Neural cell (in vitro differentiated cells): ENCODE results near the gene HIRIP3. TPM values are rescaled to one million over a fixed set of nuclear protein-coding genes. Genes with fewer than 3 reads are reported as not detected.

Experiments
- H2AFZ ChIP-seq: fragments of 200-600, 300-800 bp; sonication (generic), shearing (Covaris generic); 2 replicates; pipeline ENCODE4 v1.6.0; 2014; ENCODE audit warnings: low read depth, mild to moderate bottlenecking, antibody characterized with exemption, low read length, moderate library complexity
- H3F3A ChIP-seq: fragments of 200-600 bp; shearing (Covaris generic); 2 replicates; pipeline ENCODE4 v1.6.1; 2016; ENCODE audit warnings: mild to moderate bottlenecking, moderate library complexity, mixed read lengths, antibody characterized with exemption, low read length; ENCODE audit not compliant: insufficient read depth, poor library complexity, severe bottlenecking
- H3K27ac ChIP-seq: fragments of 200-600, 300-800 bp; sonication (generic), shearing (Covaris generic); 2 replicates; pipeline ENCODE4 v1.5.1; 2014; ENCODE audit warnings: mild to moderate bottlenecking, low read length, moderate library complexity
- H3K27me3 ChIP-seq: fragments of 300-800, 200-600 bp; sonication (generic), shearing (Covaris generic); 2 replicates; pipeline ENCODE4 v1.6.0; 2014; ENCODE audit warnings: mild to moderate bottlenecking, low read depth, low read length, moderate library complexity; ENCODE audit not compliant: insufficient read depth
- H3K36me3 ChIP-seq: fragments of 300-800, 200-600 bp; sonication (generic), shearing (Covaris generic); 2 replicates; pipeline ENCODE4 v1.5.1; 2014; ENCODE audit warnings: mild to moderate bottlenecking, antibody characterized with exemption, low read length, moderate library complexity; ENCODE audit not compliant: insufficient read depth
- H3K4me2 ChIP-seq: fragments of 300-800, 200-600 bp; sonication (generic), shearing (Covaris generic); 2 replicates; pipeline ENCODE4 v1.6.0; 2014; ENCODE audit warnings: mild to moderate bottlenecking, low read length
- H3K4me3 ChIP-seq: fragments of 300-800, 200-600 bp; sonication (generic), shearing (Covaris generic); 2 replicates; pipeline ENCODE4 v1.5.1; 2014; ENCODE audit warnings: mild to moderate bottlenecking, low read length, moderate library complexity
- H3K79me2 ChIP-seq: fragments of 200-600 bp; shearing (Covaris generic); replicated peaks from 2 replicates; pipeline ENCODE4 v1.6.0; 2014; ENCODE audit warnings: mild to moderate bottlenecking, low read length, moderate library complexity; ENCODE audit not compliant: insufficient read depth
- H3K9ac ChIP-seq: fragments of 300-800, 200-600 bp; sonication (generic), shearing (Covaris generic); 2 replicates; pipeline ENCODE4 v1.6.1; 2016; ENCODE audit warnings: mild to moderate bottlenecking, low read length, mixed read lengths
- H3K9me2 ChIP-seq: fragments of 200-600 bp; shearing (Covaris generic); 2 replicates; pipeline ENCODE4 v1.6.1; 2016; ENCODE audit warnings: mild to moderate bottlenecking, low read length, mixed read lengths; ENCODE audit not compliant: insufficient read depth
- H3K9me3 ChIP-seq: fragments of 200-600, 300-800 bp; sonication (generic), shearing (Covaris generic); 2 replicates; pipeline ENCODE4 v1.6.1; 2016; ENCODE audit warnings: mild to moderate bottlenecking, mixed run types, low read length, moderate library complexity, mixed read lengths
- H4K20me1 ChIP-seq: fragments of 200-600 bp; shearing (Covaris generic); 2 replicates; pipeline ENCODE4 v1.6.1; 2016; ENCODE audit warnings: mild to moderate bottlenecking, mixed run types; ENCODE audit not compliant: insufficient read depth
- EP300 ChIP-seq: fragments of 450-650 bp; conservative IDR thresholded peaks from 2 replicates; pipeline ENCODE4 v1.6.1; 2014; ENCODE audit warnings: antibody characterized with exemption, mild to moderate bottlenecking, moderate library complexity; ENCODE audit not compliant: poor library complexity, severe bottlenecking
- MXI1 ChIP-seq: fragments of 450-650 bp; conservative IDR thresholded peaks from 2 replicates; pipeline ENCODE4 v1.6.1; 2014; ENCODE audit warnings: antibody characterized with exemption, mild to moderate bottlenecking; ENCODE audit not compliant: poor library complexity, severe bottlenecking
- POLR2AphosphoS5 ChIP-seq: IDR thresholded peaks from 2 replicates; pipeline ENCODE4 v1.6.1; 2012
- RAD21 ChIP-seq: fragments of 450-650 bp; conservative IDR thresholded peaks from 2 replicates; pipeline ENCODE4 v1.6.1; 2014; ENCODE audit warnings: antibody characterized with exemption, mild to moderate bottlenecking, moderate library complexity
- SMC3 ChIP-seq: fragments of 450-650 bp; conservative IDR thresholded peaks from 2 replicates; pipeline ENCODE4 v1.6.1; 2014; ENCODE audit warnings: antibody characterized with exemption, mild to moderate bottlenecking, moderate library complexity; ENCODE audit not compliant: poor library complexity
- TAF1 ChIP-seq: IDR thresholded peaks from 2 replicates; pipeline ENCODE4 v1.6.1; 2012; ENCODE audit warnings: low read depth
- polyA plus RNA-seq: library from polyadenylated mRNA; depleted of rRNA; stranded (reverse); fragments of >200 nt; gene quantifications from 2 replicates; pipeline ENCODE4 v1.2.3, GENCODE V29; 2014
- TF ChIP-seq, protein P1 (sequence below): fragments of 450-650 bp; IDR thresholded peaks from 2 replicates; pipeline ENCODE4 v1.5.1; 2014; ENCODE audit warnings: antibody characterized with exemption, mild to moderate bottlenecking, moderate library complexity; ENCODE audit not compliant: poor library complexity, severe bottlenecking

Gene HIRIP3
- polyA plus RNA-seq, 1 donor from 2014 or later = 51.2 TPM

GRCh38 chr16:30009085-30009862 is 13.9 kb upstream of the HIRIP3 start:
- Histone ChIP-seq H3K79me2 (no peaks in the 10 kb centered on the region), H3K9ac (peak overlapping the region; percentile 62), H3K4me2 (no peak overlapping the region), H3K4me3 (peak overlapping the region; percentile 82), H2AFZ (no peak overlapping the region), H4K20me1 (no peaks in the 10 kb centered on the region), H3F3A (no peaks in the 10 kb centered on the region), H3K27ac (no peak overlapping the region), H3K9me3 (no peaks in the 10 kb centered on the region), H3K36me3 (no peaks in the 10 kb centered on the region), H3K27me3 (no peaks in the 10 kb centered on the region), H3K9me2 (no peaks in the 10 kb centered on the region)
- TF ChIP-seq POLR2AphosphoS5 = no peak
- no peak for TF ChIP-seq TAF1
- TF ChIP-seq EP300 = no peak
- TF ChIP-seq MXI1 = no peak
- TF ChIP-seq RAD21 = no peak

- Histone ChIP-seq H3K4me2 (no peak overlapping the region), H3K27me3 (no peaks in the 10 kb centered on the region), H3F3A (no peaks in the 10 kb centered on the region), H3K9me2 (no peaks in the 10 kb centered on the region), H3K9ac (no peak overlapping the region), H3K79me2 (no peaks in the 10 kb centered on the region), H4K20me1 (no peaks in the 10 kb centered on the region), H2AFZ (no peak overlapping the region), H3K27ac (no peak overlapping the region), H3K36me3 (no peaks in the 10 kb centered on the region), H3K9me3 (no peaks in the 10 kb centered on the region), H3K4me3 (no peak overlapping the region)
- no peak for TF ChIP-seq SMC3
- TF ChIP-seq, protein P1, sequence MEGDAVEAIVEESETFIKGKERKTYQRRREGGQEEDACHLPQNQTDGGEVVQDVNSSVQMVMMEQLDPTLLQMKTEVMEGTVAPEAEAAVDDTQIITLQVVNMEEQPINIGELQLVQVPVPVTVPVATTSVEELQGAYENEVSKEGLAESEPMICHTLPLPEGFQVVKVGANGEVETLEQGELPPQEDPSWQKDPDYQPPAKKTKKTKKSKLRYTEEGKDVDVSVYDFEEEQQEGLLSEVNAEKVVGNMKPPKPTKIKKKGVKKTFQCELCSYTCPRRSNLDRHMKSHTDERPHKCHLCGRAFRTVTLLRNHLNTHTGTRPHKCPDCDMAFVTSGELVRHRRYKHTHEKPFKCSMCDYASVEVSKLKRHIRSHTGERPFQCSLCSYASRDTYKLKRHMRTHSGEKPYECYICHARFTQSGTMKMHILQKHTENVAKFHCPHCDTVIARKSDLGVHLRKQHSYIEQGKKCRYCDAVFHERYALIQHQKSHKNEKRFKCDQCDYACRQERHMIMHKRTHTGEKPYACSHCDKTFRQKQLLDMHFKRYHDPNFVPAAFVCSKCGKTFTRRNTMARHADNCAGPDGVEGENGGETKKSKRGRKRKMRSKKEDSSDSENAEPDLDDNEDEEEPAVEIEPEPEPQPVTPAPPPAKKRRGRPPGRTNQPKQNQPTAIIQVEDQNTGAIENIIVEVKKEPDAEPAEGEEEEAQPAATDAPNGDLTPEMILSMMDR = no peak
These were observed 12.0 kb upstream of the HIRIP3 start for GRCh38 chr16:30007378-30007895.

DNA sequence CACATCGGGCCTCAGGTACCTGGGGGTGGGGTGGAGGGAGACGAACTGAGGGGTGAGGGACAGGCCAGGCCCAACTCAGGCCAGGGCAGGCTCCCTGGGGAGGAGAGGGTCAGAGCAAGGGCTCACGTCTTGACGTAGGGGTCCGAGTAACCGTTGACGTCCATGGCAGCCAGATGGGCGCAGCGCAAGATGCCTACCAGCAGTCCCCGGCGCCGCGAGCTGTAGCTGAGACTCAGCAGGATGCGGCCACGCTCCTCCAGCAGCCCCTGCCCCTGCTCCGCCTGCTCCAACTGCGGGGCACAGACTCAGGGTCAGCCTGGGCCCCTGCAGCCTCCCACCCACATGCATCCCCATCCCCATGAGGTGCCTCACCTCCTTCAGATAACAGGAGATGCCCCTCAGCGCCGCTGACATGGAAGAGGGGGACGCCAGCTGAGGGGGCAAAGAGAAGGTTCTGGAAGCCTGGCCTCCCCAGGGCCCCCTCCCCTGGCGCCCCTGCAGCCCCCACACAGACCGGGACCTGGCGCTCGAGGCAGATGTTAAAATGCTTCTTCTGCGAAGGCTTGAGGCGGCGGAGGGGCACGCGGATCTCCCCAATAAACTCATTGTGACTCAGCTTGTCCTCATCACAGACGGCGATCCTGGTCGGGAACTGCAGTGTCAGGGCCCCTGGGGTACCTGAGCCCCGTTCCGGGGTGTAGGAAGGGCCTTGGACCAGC is 11.4 kb upstream of the HIRIP3 start:
- no peaks in the 10 kb centered on the region for H3F3A ChIP-seq
- H3K27ac ChIP-seq = no peak overlapping the region
- no peak overlapping the region for H2AFZ ChIP-seq
- no peak overlapping the region for H3K9ac ChIP-seq
- H3K4me3 ChIP-seq = no peak overlapping the region
- TF ChIP-seq POLR2AphosphoS5 = no peak
- TF ChIP-seq, protein P1 = no peak
- no peaks in the 10 kb centered on the region for H3K9me2 ChIP-seq
- no peaks in the 10 kb centered on the region for H3K36me3 ChIP-seq
- no peaks in the 10 kb centered on the region for H3K9me3 ChIP-seq
- H3K79me2 ChIP-seq = no peaks in the 10 kb centered on the region
- no peak overlapping the region for H3K4me2 ChIP-seq
- no peaks in the 10 kb centered on the region for H3K27me3 ChIP-seq
- H4K20me1 ChIP-seq = no peaks in the 10 kb centered on the region
